HEK293 (cell line): ENCODE data around the gene FBXO28.

Experiments used
- ATF2 ChIP-seq: fragments of 450-650 bp; formaldehyde crosslinking; IDR thresholded peaks from 2 replicates; pipeline ENCODE4 v1.5.1; 2016; ENCODE audit warnings: missing biosample characterization, missing genetic modification characterization, low read depth
- GFI1B ChIP-seq: fragments of 450-650 bp; formaldehyde crosslinking; IDR thresholded peaks from 2 replicates; pipeline ENCODE4 v1.5.1; 2016; ENCODE audit warnings: missing biosample characterization, missing genetic modification characterization
- GLIS1 ChIP-seq: fragments of 450-650 bp; formaldehyde crosslinking; IDR thresholded peaks from 2 replicates; pipeline ENCODE4 v1.5.1; 2016; ENCODE audit warnings: missing biosample characterization, missing genetic modification characterization
- GLIS2 ChIP-seq: fragments of 450-650 bp; formaldehyde crosslinking; IDR thresholded peaks from 2 replicates; pipeline ENCODE4 v1.5.1; 2016; ENCODE audit warnings: missing biosample characterization, missing genetic modification characterization
- HOXA7 ChIP-seq: sonication (generic); formaldehyde crosslinking; IDR thresholded peaks from 2 replicates; pipeline ENCODE4 v1.8.1; 2022; ENCODE audit warnings: missing genetic modification reagents, borderline replicate concordance
- KLF17 ChIP-seq: fragments of 450-650 bp; formaldehyde crosslinking; IDR thresholded peaks from 2 replicates; pipeline ENCODE4 v1.5.1; 2016; ENCODE audit warnings: missing biosample characterization, missing genetic modification characterization
- RBAK ChIP-seq: fragments of 450-650 bp; formaldehyde crosslinking; IDR thresholded peaks from 2 replicates; pipeline ENCODE4 v1.5.1; 2016; ENCODE audit warnings: missing biosample characterization, missing genetic modification characterization
- WT1 ChIP-seq: fragments of 450-650 bp; formaldehyde crosslinking; IDR thresholded peaks from 2 replicates; pipeline ENCODE4 v1.5.1; 2016; ENCODE audit warnings: missing biosample characterization, missing genetic modification characterization
- ZBTB49 ChIP-seq: fragments of 450-650 bp; formaldehyde crosslinking; IDR thresholded peaks from 2 replicates; pipeline ENCODE4 v1.5.1; 2016; ENCODE audit warnings: missing biosample characterization, missing genetic modification characterization, low read depth
- ZFP37 ChIP-seq: fragments of 450-650 bp; formaldehyde crosslinking; IDR thresholded peaks from 2 replicates; pipeline ENCODE4 v1.5.1; 2016; ENCODE audit warnings: missing biosample characterization, missing genetic modification characterization
- ZNF175 ChIP-seq: fragments of 450-650 bp; formaldehyde crosslinking; IDR thresholded peaks from 2 replicates; pipeline ENCODE4 v1.5.1; 2016; ENCODE audit warnings: missing biosample characterization, missing genetic modification characterization
- ZNF184 ChIP-seq: fragments of 450-650 bp; IDR thresholded peaks from 2 replicates; pipeline ENCODE4 v1.5.1; 2018; ENCODE audit warnings: missing biosample characterization, mild to moderate bottlenecking, missing genetic modification characterization
- ZNF280C ChIP-seq: fragments of 450-650 bp; formaldehyde crosslinking; IDR thresholded peaks from 2 replicates; pipeline ENCODE4 v1.5.1; 2016; ENCODE audit warnings: missing biosample characterization, missing genetic modification characterization
- ZNF354C ChIP-seq: fragments of 450-650 bp; formaldehyde crosslinking; IDR thresholded peaks from 2 replicates; pipeline ENCODE4 v1.5.1; 2016; ENCODE audit warnings: missing biosample characterization, missing genetic modification characterization, low read depth, borderline replicate concordance
- ZNF398 ChIP-seq: fragments of 450-650 bp; formaldehyde crosslinking; IDR thresholded peaks from 2 replicates; pipeline ENCODE4 v1.5.1; 2017; ENCODE audit warnings: missing biosample characterization, missing genetic modification characterization
- ZNF404 ChIP-seq: fragments of 450-650 bp; formaldehyde crosslinking; IDR thresholded peaks from 2 replicates; pipeline ENCODE4 v1.5.1; 2017; ENCODE audit warnings: missing biosample characterization, missing genetic modification characterization
- ZNF518A ChIP-seq: fragments of 450-650 bp; formaldehyde crosslinking; conservative IDR thresholded peaks from 2 replicates; pipeline ENCODE4 v1.5.1; 2016; ENCODE audit warnings: low read depth, missing biosample characterization, missing genetic modification characterization
- ZNF555 ChIP-seq: fragments of 450-650 bp; formaldehyde crosslinking; conservative IDR thresholded peaks from 2 replicates; pipeline ENCODE4 v1.5.1; 2017; ENCODE audit warnings: missing biosample characterization, mild to moderate bottlenecking, missing genetic modification characterization, inconsistent platforms
- ZNF658 ChIP-seq: fragments of 450-650 bp; formaldehyde crosslinking; IDR thresholded peaks from 2 replicates; pipeline ENCODE4; 2016; ENCODE audit warnings: missing biosample characterization, missing genetic modification characterization
- ZNF701 ChIP-seq: fragments of 450-650 bp; formaldehyde crosslinking; IDR thresholded peaks from 2 replicates; pipeline ENCODE4 v1.5.1; 2016; ENCODE audit warnings: missing biosample characterization, missing genetic modification characterization
- ZNF768 ChIP-seq: fragments of 450-650 bp; formaldehyde crosslinking; IDR thresholded peaks from 2 replicates; pipeline ENCODE4 v1.5.1; 2018; ENCODE audit warnings: missing biosample characterization, mild to moderate bottlenecking, missing genetic modification characterization
- ZSCAN16 ChIP-seq: fragments of 450-650 bp; formaldehyde crosslinking; IDR thresholded peaks from 2 replicates; pipeline ENCODE4 v1.5.1; 2016; ENCODE audit warnings: missing biosample characterization, missing genetic modification characterization
- ZSCAN23 ChIP-seq: fragments of 450-650 bp; formaldehyde crosslinking; IDR thresholded peaks from 2 replicates; pipeline ENCODE4 v1.5.1; 2016; ENCODE audit warnings: missing biosample characterization, missing genetic modification characterization
- ZSCAN4 ChIP-seq: fragments of 450-650 bp; formaldehyde crosslinking; IDR thresholded peaks from 2 replicates; pipeline ENCODE4 v1.5.1; 2017; ENCODE audit warnings: missing biosample characterization, missing genetic modification characterization

The FBXO28 gene

GRCh38 chr1:224182057-224182865 lies 68.3 kb downstream of the FBXO28 start (continued):
- TF ChIP-seq ZNF398 (tag by site-specific recombination) (no peak), ZNF175 (tag by site-specific recombination) (no peak), ZNF184 (no peak), ZNF555 (no peak), GLIS2 (tag by site-specific recombination) (no peak), ZFP37 (tag by site-specific recombination) (peak; percentile 70; the same call in 1 of the 2 replicates), HOXA7 (CRISPR knock-in tag) (no peak), ZSCAN23 (tag by site-specific recombination) (no peak), RBAK (tag by site-specific recombination) (no peak), ZNF658 (tag by site-specific recombination) (no peak), GLIS1 (tag by site-specific recombination) (no peak), ZNF768 (tag by site-specific recombination) (no peak), ATF2 (no peak), GFI1B (tag by site-specific recombination) (peak; percentile 41; the same call in 1 of the 2 replicates), ZSCAN16 (tag by site-specific recombination) (no peak), ZNF701 (tag by site-specific recombination) (no peak), KLF17 (no peak), WT1 (0 out of 2 replicates have a peak, but pooled peaks have one; percentile 47), ZNF404 (tag by site-specific recombination) (no peak), ZBTB49 (tag by site-specific recombination) (no peak; the same call in 1 of the 2 replicates), ZNF518A (tag by site-specific recombination) (peak; percentile 48; the same call in 1 of the 2 replicates), ZNF280C (no peak), ZSCAN4 (tag by site-specific recombination) (peak; percentile 50), ZNF354C (tag by site-specific recombination) (no peak)
